Measurements from ENCODE around the gene PGGT1B.

Gene PGGT1B

DNA sequence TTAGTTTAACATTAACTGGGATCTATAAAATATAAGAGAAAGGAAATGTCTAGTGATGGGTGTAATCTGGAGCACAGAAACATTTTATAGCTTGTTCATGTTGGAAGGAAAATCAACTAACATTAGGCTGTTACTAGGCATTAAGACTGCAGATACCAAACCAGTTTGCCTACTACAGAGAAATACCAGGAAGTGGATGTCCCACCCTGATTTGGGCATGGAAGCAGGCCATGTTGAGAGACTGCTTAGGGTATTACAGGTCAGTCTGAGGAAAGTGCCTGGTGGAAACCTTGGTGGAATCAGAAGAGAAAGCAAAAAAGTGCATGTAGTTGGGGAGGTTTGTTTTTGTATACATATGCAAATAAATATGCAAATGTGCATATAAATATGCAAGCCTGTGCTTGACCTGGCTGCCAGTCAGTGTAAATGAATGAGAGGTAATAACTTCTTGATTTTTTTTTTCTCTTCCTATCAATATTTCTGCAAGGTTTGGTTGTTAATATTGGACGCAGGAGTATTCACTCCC is 43.4 kb upstream of the PGGT1B start:
- H3F3A ChIP-seq (ENCODE audit: low read depth), result no peaks in the 10 kb centered on the region
- no peaks in the 10 kb centered on the region for H3K79me2 ChIP-seq (ENCODE audit: insufficient read depth, low read length)
- H3K9ac ChIP-seq (ENCODE audit: low read depth, low read length, poor library complexity, severe bottlenecking), result no peak overlapping the region
- no peak overlapping the region for H2AFZ ChIP-seq (ENCODE audit: low read length)
- H3K9me3 ChIP-seq (ENCODE audit: insufficient read depth, low read depth, low read length), result no peaks in the 10 kb centered on the region
- no peaks in the 10 kb centered on the region for H3K9me2 ChIP-seq (replicated peaks; ENCODE audit: low read depth, low read length)
- no peaks in the 10 kb centered on the region for H3K27me3 ChIP-seq (ENCODE audit: insufficient read depth, low read length, poor library complexity, severe bottlenecking)
- H3K4me2 ChIP-seq (ENCODE audit: low read depth, low read length, poor library complexity, severe bottlenecking), result no peak overlapping the region
- H3K4me3 ChIP-seq (ENCODE audit: low read length, poor library complexity, severe bottlenecking), result no peak overlapping the region
- no peaks in the 10 kb centered on the region for H4K20me1 ChIP-seq (ENCODE audit: insufficient read depth, low read length, poor library complexity, severe bottlenecking)
- no peaks in the 10 kb centered on the region for H3K36me3 ChIP-seq (ENCODE audit: insufficient read depth, low read length)
- no peak for TF ChIP-seq EZH2phosphoT487 (IDR thresholded peaks at IDR 0.05; ENCODE audit: borderline replicate concordance)
- TF ChIP-seq, protein P1, sequence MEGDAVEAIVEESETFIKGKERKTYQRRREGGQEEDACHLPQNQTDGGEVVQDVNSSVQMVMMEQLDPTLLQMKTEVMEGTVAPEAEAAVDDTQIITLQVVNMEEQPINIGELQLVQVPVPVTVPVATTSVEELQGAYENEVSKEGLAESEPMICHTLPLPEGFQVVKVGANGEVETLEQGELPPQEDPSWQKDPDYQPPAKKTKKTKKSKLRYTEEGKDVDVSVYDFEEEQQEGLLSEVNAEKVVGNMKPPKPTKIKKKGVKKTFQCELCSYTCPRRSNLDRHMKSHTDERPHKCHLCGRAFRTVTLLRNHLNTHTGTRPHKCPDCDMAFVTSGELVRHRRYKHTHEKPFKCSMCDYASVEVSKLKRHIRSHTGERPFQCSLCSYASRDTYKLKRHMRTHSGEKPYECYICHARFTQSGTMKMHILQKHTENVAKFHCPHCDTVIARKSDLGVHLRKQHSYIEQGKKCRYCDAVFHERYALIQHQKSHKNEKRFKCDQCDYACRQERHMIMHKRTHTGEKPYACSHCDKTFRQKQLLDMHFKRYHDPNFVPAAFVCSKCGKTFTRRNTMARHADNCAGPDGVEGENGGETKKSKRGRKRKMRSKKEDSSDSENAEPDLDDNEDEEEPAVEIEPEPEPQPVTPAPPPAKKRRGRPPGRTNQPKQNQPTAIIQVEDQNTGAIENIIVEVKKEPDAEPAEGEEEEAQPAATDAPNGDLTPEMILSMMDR (conservative IDR thresholded peaks at IDR 0.05; ENCODE audit: low read length), result no peak
- no peaks in the 10 kb centered on the region for H3K4me1 ChIP-seq (ENCODE audit: insufficient read depth, low read length, poor library complexity, severe bottlenecking)

GRCh38 chr5:115304496-115304895 is 41.8 kb upstream of the PGGT1B start:
- H3K4me1 ChIP-seq (ENCODE audit: insufficient read depth, low read length, poor library complexity, severe bottlenecking), result no peaks in the 10 kb centered on the region
- no peaks in the 10 kb centered on the region for H3K27me3 ChIP-seq (ENCODE audit: insufficient read depth, low read length, poor library complexity, severe bottlenecking)
- H4K20me1 ChIP-seq (ENCODE audit: insufficient read depth, low read length, poor library complexity, severe bottlenecking), result no peaks in the 10 kb centered on the region
- no peaks in the 10 kb centered on the region for H3K36me3 ChIP-seq (ENCODE audit: insufficient read depth, low read length)
- H3F3A ChIP-seq (ENCODE audit: low read depth), result no peaks in the 10 kb centered on the region
- no peaks in the 10 kb centered on the region for H3K9me2 ChIP-seq (replicated peaks; ENCODE audit: low read depth, low read length)
- H2AFZ ChIP-seq (ENCODE audit: low read length), result no peak overlapping the region
- H3K79me2 ChIP-seq (ENCODE audit: insufficient read depth, low read length), result no peaks in the 10 kb centered on the region
- TF ChIP-seq EZH2phosphoT487 (IDR thresholded peaks at IDR 0.05; ENCODE audit: borderline replicate concordance), result no peak
- TF ChIP-seq, protein P1 (conservative IDR thresholded peaks at IDR 0.05; ENCODE audit: low read length), result no peak
- H3K4me2 ChIP-seq (ENCODE audit: low read depth, low read length, poor library complexity, severe bottlenecking), result no peak overlapping the region
- H3K9me3 ChIP-seq (ENCODE audit: insufficient read depth, low read depth, low read length), result no peaks in the 10 kb centered on the region
- no peak overlapping the region for H3K9ac ChIP-seq (ENCODE audit: low read depth, low read length, poor library complexity, severe bottlenecking)
- H3K4me3 ChIP-seq (ENCODE audit: low read length, poor library complexity, severe bottlenecking), result no peak overlapping the region

DNA sequence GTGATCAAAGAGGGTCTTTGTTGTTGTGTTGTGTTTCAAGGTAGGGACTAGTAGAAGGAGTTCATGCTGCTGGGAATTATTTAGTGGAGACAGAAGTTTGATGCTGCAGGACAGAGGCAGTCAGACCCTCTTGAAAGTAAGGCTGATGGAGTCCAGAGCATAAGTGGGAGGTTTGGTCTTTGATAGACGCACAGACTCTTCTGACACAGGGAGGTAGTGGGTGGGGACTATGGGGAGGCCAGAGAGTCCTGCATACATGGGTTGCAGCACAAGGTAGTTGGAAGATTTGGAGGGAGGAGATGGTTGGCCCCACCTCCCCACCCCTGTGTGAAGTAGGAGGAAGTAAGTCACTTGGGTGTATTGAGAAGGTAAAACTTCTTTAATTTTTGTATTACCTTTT is 36.1 kb upstream of the PGGT1B start:
- H3K9ac ChIP-seq (ENCODE audit: low read depth, low read length, poor library complexity, severe bottlenecking), result no peak overlapping the region
- peaks cover 7% of the 10 kb centered on the region for H3K4me1 ChIP-seq (ENCODE audit: insufficient read depth, low read length, poor library complexity, severe bottlenecking)
- peak overlapping the region; percentile 15 for H3K4me2 ChIP-seq (ENCODE audit: low read depth, low read length, poor library complexity, severe bottlenecking)
- H4K20me1 ChIP-seq (ENCODE audit: insufficient read depth, low read length, poor library complexity, severe bottlenecking), result no peaks in the 10 kb centered on the region
- no peaks in the 10 kb centered on the region for H3F3A ChIP-seq (ENCODE audit: low read depth)
- peaks cover 9% of the 10 kb centered on the region; the same call in 1 of the 2 replicates for H3K79me2 ChIP-seq (ENCODE audit: insufficient read depth, low read length)
- H3K9me3 ChIP-seq (ENCODE audit: insufficient read depth, low read depth, low read length), result no peaks in the 10 kb centered on the region
- H2AFZ ChIP-seq (ENCODE audit: low read length), result peak overlapping the region; percentile 64; the same call in 1 of the 2 replicates
- no peaks in the 10 kb centered on the region for H3K9me2 ChIP-seq (replicated peaks; ENCODE audit: low read depth, low read length)
- no peaks in the 10 kb centered on the region for H3K36me3 ChIP-seq (ENCODE audit: insufficient read depth, low read length)
- H3K27me3 ChIP-seq (ENCODE audit: insufficient read depth, low read length, poor library complexity, severe bottlenecking), result no peaks in the 10 kb centered on the region
- no peak overlapping the region for H3K4me3 ChIP-seq (ENCODE audit: low read length, poor library complexity, severe bottlenecking)
- no peak for TF ChIP-seq EZH2phosphoT487 (IDR thresholded peaks at IDR 0.05; ENCODE audit: borderline replicate concordance)
- TF ChIP-seq, protein P1 (conservative IDR thresholded peaks at IDR 0.05; ENCODE audit: low read length), result no peak

Data from Loucy (cell line).